K562 (cell line): Measurements from ENCODE around the gene HDLBP. TPM values are rescaled to one million over a fixed set of nuclear protein-coding genes. Genes with fewer than 3 reads are reported as not detected.

ENCODE experiments used
- ARHGAP35 ChIP-seq: fragments of 450-650 bp; IDR thresholded peaks from 2 replicates; pipeline ENCODE4 v1.6.1; 2018; ENCODE audit not compliant: partially characterized antibody
- BMI1 ChIP-seq: fragments of 150-350 bp; IDR thresholded peaks from 2 replicates; pipeline ENCODE4 v1.6.1; 2014; ENCODE audit warnings: low read length
- CEBPB ChIP-seq: fragments of 450-650 bp; IDR thresholded peaks from 2 replicates; pipeline ENCODE4 v1.6.1; 2016; ENCODE audit warnings: missing genetic modification characterization, missing compliant biosample characterization
- CUX1 ChIP-seq: fragments of 200-800 bp; sonication (Bioruptor generic); IDR thresholded peaks from 2 replicates; pipeline ENCODE4 v1.6.1; 2016; ENCODE audit warnings: missing genetic modification characterization, missing compliant biosample characterization
- DLX4 ChIP-seq: fragments of 250-450 bp; sonication (Bioruptor Pico); IDR thresholded peaks from 2 replicates; pipeline ENCODE4 v1.6.1; 2021; ENCODE audit warnings: mild to moderate bottlenecking
- EGR1 ChIP-seq: fragments of 450-650 bp; conservative IDR thresholded peaks from 2 replicates; pipeline ENCODE4 v1.6.1; 2017; ENCODE audit warnings: mild to moderate bottlenecking
- ETV6 ChIP-seq, 3 experiments: fragments of 150-350 bp in 1 of 3; sonication (generic) in 1 of 3; formaldehyde crosslinking in 1 of 3; IDR thresholded peaks; 2 replicates each; pipeline versions ENCODE4 v1.6.1 to v1.8.0; 2014 to 2022; ENCODE audit warnings: borderline replicate concordance in 2 of 3, low read depth in 2 of 3, antibody characterized with exemption in 1 of 3, low read length in 1 of 3, mild to moderate bottlenecking in 1 of 3, missing genetic modification reagents in 1 of 3
- NEUROD1 ChIP-seq: fragments of 150-350 bp; IDR thresholded peaks from 2 replicates; pipeline ENCODE4 v1.6.1; 2014; ENCODE audit warnings: borderline replicate concordance, low read length, low read depth; ENCODE audit not compliant: partially characterized antibody
- NR3C1 ChIP-seq: sonication (generic); formaldehyde crosslinking; IDR thresholded peaks from 2 replicates; pipeline ENCODE4 v1.8.1; 2022; ENCODE audit warnings: missing genetic modification reagents
- POLR2G ChIP-seq: fragments of 200-400 bp; formaldehyde crosslinking; IDR thresholded peaks from 2 replicates; pipeline ENCODE4 v1.6.1; 2017; ENCODE audit warnings: low read depth, mild to moderate bottlenecking, antibody characterized with exemption, low read length, moderate library complexity
- SMARCA4 ChIP-seq: fragments of 450-650 bp; IDR thresholded peaks from 2 replicates; pipeline ENCODE4 v1.6.1; 2016
- STAT6 ChIP-seq: sonication (generic); formaldehyde crosslinking; IDR thresholded peaks from 2 replicates; pipeline ENCODE4 v1.8.1; 2023; ENCODE audit warnings: mild to moderate bottlenecking, missing genetic modification reagents
- TAF15 ChIP-seq: fragments of 200-400 bp; formaldehyde crosslinking; IDR thresholded peaks from 2 replicates; pipeline ENCODE4 v1.6.1; 2017; ENCODE audit warnings: mild to moderate bottlenecking, low read depth, low read length, moderate library complexity
- VEZF1 ChIP-seq: fragments of 200-800 bp; sonication (Bioruptor generic); IDR thresholded peaks from 2 replicates; pipeline ENCODE4 v1.6.1; 2017; ENCODE audit warnings: missing genetic modification characterization, missing compliant biosample characterization
- ZBTB8A ChIP-seq: fragments of 450-650 bp; IDR thresholded peaks from 2 replicates; pipeline ENCODE4 v1.6.1; 2018; ENCODE audit warnings: mild to moderate bottlenecking, moderate library complexity; ENCODE audit not compliant: partially characterized antibody
- ZNF431 ChIP-seq: sonication (generic); formaldehyde crosslinking; IDR thresholded peaks from 2 replicates; pipeline ENCODE4 v1.8.0; 2022; ENCODE audit warnings: mild to moderate bottlenecking, missing genetic modification reagents
- ZNF75A ChIP-seq: fragments of 450-650 bp; formaldehyde crosslinking; IDR thresholded peaks from 2 replicates; pipeline ENCODE4 v1.4.0; 2020; ENCODE audit warnings: mild to moderate bottlenecking
- polyA plus RNA-seq, 8 experiments: library from polyadenylated mRNA; depleted of rRNA in 4 of 8; stranded (reverse) in 5 of 8; unstranded in 3 of 8; fragments of >200 nt; fragmentation: Nextera tagmentation in 2 of 8; fragmentation: Illumina TruSeq in 1 of 8; extraction: Ambion mirVana in 2 of 8; extraction: Trizol in 1 of 8; gene quantifications; 2 replicates each; pipeline versions ENCODE4 v1.2.1 to v1.2.3, GENCODE V29; 2011 to 2014; ENCODE audit warnings: inconsistent platforms in 1 of 8, missing spikeins in 1 of 8
- total RNA-seq, 7 experiments: library from RNA; depleted of rRNA in 6 of 7; stranded (reverse); fragments of >200 nt in 6 of 7; fragmentation: Illumina TruSeq in 2 of 7; extraction: Trizol in 2 of 7; gene quantifications; 2 replicates each; pipeline versions ENCODE4 v1.2.1 to v1.2.3, GENCODE V29; 2011 to 2021; ENCODE audit warnings: low replicate concordance in 1 of 7

HDLBP gene
- total and polyA plus RNA-seq, 9 of the 15 experiments (the other 6 are each of a cell fraction or from before 2014, with no cell fraction given) = 24.4 to 378 (median 146) TPM

GRCh38 chr2:241218131-241219029 lies 97.1 kb downstream of the HDLBP start (continued):
- 0 out of 2 replicates have a peak, but pooled peaks have one; percentile 23 for TF ChIP-seq SMARCA4
- peak; percentile 76 for TF ChIP-seq POLR2G
- 0 out of 2 replicates have a peak, but pooled peaks have one; percentile 73 for TF ChIP-seq NR3C1
- no peak for TF ChIP-seq DLX4 (CRISPR knock-in tag)
- peak; percentile 34 for TF ChIP-seq EGR1
- TF ChIP-seq TAF15 = no peak
- TF ChIP-seq STAT6 (CRISPR knock-in tag) = no peak
- peak; percentile 87 for TF ChIP-seq VEZF1 (CRISPR knock-in tag)
- no peak for TF ChIP-seq ARHGAP35
- no peak for TF ChIP-seq BMI1
- no peak for TF ChIP-seq ETV6 (IDR thresholded peaks at IDR 0.05; ENCODE audit: borderline replicate concordance in 1 of 2, low read depth in 2 of 2, low read length in 1 of 2)
- TF ChIP-seq ETV6 (CRISPR knock-in tag; IDR thresholded peaks at IDR 0.05; ENCODE audit: borderline replicate concordance) = no peak
- TF ChIP-seq ZNF75A (CRISPR knock-in tag) = no peak
- no peak for TF ChIP-seq ZBTB8A
- TF ChIP-seq ZNF431 = no peak; the same call in 1 of the 2 replicates
- TF ChIP-seq CEBPB (tag) = no peak
- no peak for TF ChIP-seq CUX1
- no peak for TF ChIP-seq NEUROD1
